ENCODE data around the gene AP3D1. TPM values are rescaled to one million over a fixed set of nuclear protein-coding genes. Genes with fewer than 3 reads are reported as not detected.

The AP3D1 gene
- total RNA-seq, 2 experiments from 2014 or later: 41.8 to 41.9 TPM

GRCh38 chr19:2193807-2194206, 42.4 kb upstream of the AP3D1 start:
- TF ChIP-seq CTCF (IDR thresholded peaks at IDR 0.05): no peak
- ChIA-PET CTCF (no interaction called here), POLR2A (no interaction called here)
- Histone ChIP-seq H3K27ac (ENCODE audit: low read depth in 1 of 2, low read length in 2 of 2) (no peak overlapping the region), H3K27me3 (ENCODE audit: control insufficient read depth in 1 of 2, insufficient read depth in 2 of 2, low read length in 2 of 2) (no peaks in the 10 kb centered on the region), H3K4me1 (ENCODE audit: insufficient read depth, low read length) (no peaks in the 10 kb centered on the region), H3K36me3 (ENCODE audit: insufficient read depth, low read length) (peaks cover 67% of the 10 kb centered on the region), H3K9me3 (ENCODE audit: control insufficient read depth in 1 of 2, insufficient read depth in 1 of 2, low read length in 2 of 2) (no peaks in the 10 kb centered on the region), H3K4me3 (ENCODE audit: low read length) (no peak overlapping the region)
- Mint-ChIP-seq H3K36me3 (ENCODE audit: low read depth) (peaks cover 31% of the 10 kb centered on the region), H3K4me3 (no peak overlapping the region), H3K9me3 (no peaks in the 10 kb centered on the region), H3K27ac (no peak overlapping the region), H3K4me1 (ENCODE audit: low read depth) (no peaks in the 10 kb centered on the region), H3K27me3 (no peaks in the 10 kb centered on the region)
- DNase-seq (no peak), ATAC-seq (ENCODE audit: poor library complexity) (no peak)
- intact Hi-C loops (cut with DNase I, micrococcal nuclease): no loop called here

GRCh38 chr19:2192862-2193261, 41.5 kb upstream of the AP3D1 start:
- no peak overlapping the region for H3K27ac Mint-ChIP-seq
- H3K4me3 Mint-ChIP-seq: no peak overlapping the region
- ChIA-PET POLR2A (no interaction called here), CTCF (no interaction called here)
- ATAC-seq (ENCODE audit: poor library complexity) (no peak), DNase-seq (no peak)
- Histone ChIP-seq H3K4me3 (ENCODE audit: low read length) (no peak overlapping the region), H3K36me3 (ENCODE audit: insufficient read depth, low read length) (peaks cover 72% of the 10 kb centered on the region), H3K9me3 (ENCODE audit: control insufficient read depth in 1 of 2, insufficient read depth in 1 of 2, low read length in 2 of 2) (no peaks in the 10 kb centered on the region), H3K4me1 (ENCODE audit: insufficient read depth, low read length) (no peaks in the 10 kb centered on the region), H3K27me3 (ENCODE audit: control insufficient read depth in 1 of 2, insufficient read depth in 2 of 2, low read length in 2 of 2) (no peaks in the 10 kb centered on the region), H3K27ac (ENCODE audit: low read depth in 1 of 2, low read length in 2 of 2) (no peak overlapping the region)
- intact Hi-C loops (cut with DNase I, micrococcal nuclease): no loop called here
- TF ChIP-seq CTCF (IDR thresholded peaks at IDR 0.05): no peak
- H3K4me1 Mint-ChIP-seq (ENCODE audit: low read depth): no peaks in the 10 kb centered on the region
- H3K9me3 Mint-ChIP-seq: no peaks in the 10 kb centered on the region
- no peaks in the 10 kb centered on the region for H3K27me3 Mint-ChIP-seq
- H3K36me3 Mint-ChIP-seq (ENCODE audit: low read depth): peaks cover 31% of the 10 kb centered on the region

- DNase-seq (no peak), ATAC-seq (ENCODE audit: poor library complexity) (no peak)
- Histone ChIP-seq H3K4me1 (ENCODE audit: insufficient read depth, low read length) (no peaks in the 10 kb centered on the region), H3K27ac (ENCODE audit: low read depth in 1 of 2, low read length in 2 of 2) (no peak overlapping the region), H3K4me3 (ENCODE audit: low read length) (no peak overlapping the region), H3K36me3 (ENCODE audit: insufficient read depth, low read length) (peaks cover 76% of the 10 kb centered on the region), H3K27me3 (ENCODE audit: control insufficient read depth in 1 of 2, insufficient read depth in 2 of 2, low read length in 2 of 2) (no peaks in the 10 kb centered on the region), H3K9me3 (ENCODE audit: control insufficient read depth in 1 of 2, insufficient read depth in 1 of 2, low read length in 2 of 2) (no peaks in the 10 kb centered on the region)
- Mint-ChIP-seq H3K9me3 (no peaks in the 10 kb centered on the region), H3K27ac (no peak overlapping the region), H3K27me3 (no peaks in the 10 kb centered on the region), H3K4me1 (ENCODE audit: low read depth) (no peaks in the 10 kb centered on the region), H3K4me3 (no peak overlapping the region), H3K36me3 (ENCODE audit: low read depth) (peaks cover 32% of the 10 kb centered on the region)
- intact Hi-C loops (cut with DNase I, micrococcal nuclease): no loop called here
- ChIA-PET CTCF (interaction anchor here (1.0 kb wide), 1 partner anchor 20 kb away, joined by 3 read pairs; no protein-coding TSS in a partner anchor), POLR2A (no interaction called here)
- TF ChIP-seq CTCF (IDR thresholded peaks at IDR 0.05): no peak
Observed at GRCh38 chr19:2191456-2192310, 40.3 kb upstream of the AP3D1 start.
